GM19043 (cell line): ENCODE data around the gene ATRNL1.
A peak's percentile ranks its signal among the peaks of the same experiment; 100 is the strongest.
"Not testable (repeated sequence)": the region's sequence is repeated elsewhere in the genome, so short reads cannot be mapped to it uniquely, and the experiment has no call there.

Experiments used
- ATAC-seq: cut with Tn5 transposase; IDR thresholded peaks from one replicate; pipeline ENCODE4 v1.9.1; 2021; ENCODE audit warnings: low read depth; ENCODE audit not compliant: unreplicated experiment

The ATRNL1 gene

GRCh38 chr10:115092258-115092554, 959 bp upstream of the ATRNL1 start:
- peak; percentile 3 for ATAC-seq

- ATAC-seq = peak; percentile 68
Observed at GRCh38 chr10:115092555-115093285, 445 bp upstream of the ATRNL1 start.

GRCh38 chr10:115093776-115094408, 727 bp downstream of the ATRNL1 start:
- ATAC-seq = peak; percentile 32

- ATAC-seq = no peak
Observed at GRCh38 chr10:115094416-115095140, 1.4 kb downstream of the ATRNL1 start.

GRCh38 chr10:115095758-115096157, 2.6 kb downstream of the ATRNL1 start:
- ATAC-seq = no peak

GRCh38 chr10:115103700-115104099, 10.5 kb downstream of the ATRNL1 start:
- no peak for ATAC-seq

- ATAC-seq = not testable (repeated sequence)
Observed at GRCh38 chr10:115105411-115105810, 12.2 kb downstream of the ATRNL1 start.

- no peak for ATAC-seq
Observed at GRCh38 chr10:115107830-115108229, 14.7 kb downstream of the ATRNL1 start.

GRCh38 chr10:115117301-115117700, 24.1 kb downstream of the ATRNL1 start:
- no peak for ATAC-seq

- no peak for ATAC-seq
Observed at GRCh38 chr10:115118346-115118745, 25.2 kb downstream of the ATRNL1 start.

- no peak for ATAC-seq
Observed at GRCh38 chr10:115125505-115125904, 32.3 kb downstream of the ATRNL1 start.

GRCh38 chr10:115129752-115130151, 36.6 kb downstream of the ATRNL1 start:
- no peak for ATAC-seq

GRCh38 chr10:115136616-115137015, 43.5 kb downstream of the ATRNL1 start:
- no peak for ATAC-seq

GRCh38 chr10:115141254-115141653, 48.1 kb downstream of the ATRNL1 start:
- ATAC-seq = no peak

- no peak for ATAC-seq
Observed at GRCh38 chr10:115157357-115157756, 64.2 kb downstream of the ATRNL1 start.

GRCh38 chr10:115163129-115163528, 70.0 kb downstream of the ATRNL1 start:
- ATAC-seq = no peak

- no peak for ATAC-seq
Observed at GRCh38 chr10:115164220-115164619, 71.1 kb downstream of the ATRNL1 start.

- ATAC-seq = no peak
Observed at GRCh38 chr10:115167751-115168150, 74.6 kb downstream of the ATRNL1 start.

- ATAC-seq = no peak
Observed at GRCh38 chr10:115171392-115171960, 78.3 kb downstream of the ATRNL1 start.

- no peak for ATAC-seq
Observed at GRCh38 chr10:115173915-115174443, 80.8 kb downstream of the ATRNL1 start.

GRCh38 chr10:115207276-115207675, 114.1 kb downstream of the ATRNL1 start:
- not testable (repeated sequence) for ATAC-seq
